WERI-Rb-1 (cell line): ENCODE results near the gene GPR39.
A peak's percentile ranks its signal among the peaks of the same experiment; 100 is the strongest.

Experiments
- DNase-seq: peaks from one replicate; pipeline ENCODE4 v3.0.0-alpha.2; 2020
- H3K27ac ChIP-seq: fragments of 250-450 bp; sonication (Bioruptor Pico); 2 replicates; pipeline ENCODE4 v1.5.1; 2020; ENCODE audit warnings: mild to moderate bottlenecking, moderate library complexity
- H3K27me3 ChIP-seq: fragments of 250-450 bp; sonication (Bioruptor Pico); 2 replicates; pipeline ENCODE4 v1.5.1; 2021; ENCODE audit warnings: mild to moderate bottlenecking, low read depth, moderate library complexity; ENCODE audit not compliant: insufficient read depth, severe bottlenecking
- H3K36me3 ChIP-seq: fragments of 250-450 bp; sonication (Bioruptor Pico); 2 replicates; pipeline ENCODE4 v1.5.1; 2020; ENCODE audit warnings: mild to moderate bottlenecking, moderate library complexity
- H3K4me3 ChIP-seq: 2 replicates; pipeline ENCODE4 v1.5.1; 2011; ENCODE audit warnings: low read depth, mild to moderate bottlenecking, control low read depth, low read length
- H3K9me3 ChIP-seq: fragments of 250-450 bp; sonication (Bioruptor Pico); 2 replicates; pipeline ENCODE4 v1.5.1; 2021; ENCODE audit warnings: mild to moderate bottlenecking, moderate library complexity; ENCODE audit not compliant: severe bottlenecking
- TF ChIP-seq, protein P1 (sequence below): IDR thresholded peaks from 2 replicates; pipeline ENCODE4 v1.5.1; 2011; ENCODE audit warnings: low read depth, mild to moderate bottlenecking, control low read depth, inconsistent platforms, low read length

Gene GPR39

DNA sequence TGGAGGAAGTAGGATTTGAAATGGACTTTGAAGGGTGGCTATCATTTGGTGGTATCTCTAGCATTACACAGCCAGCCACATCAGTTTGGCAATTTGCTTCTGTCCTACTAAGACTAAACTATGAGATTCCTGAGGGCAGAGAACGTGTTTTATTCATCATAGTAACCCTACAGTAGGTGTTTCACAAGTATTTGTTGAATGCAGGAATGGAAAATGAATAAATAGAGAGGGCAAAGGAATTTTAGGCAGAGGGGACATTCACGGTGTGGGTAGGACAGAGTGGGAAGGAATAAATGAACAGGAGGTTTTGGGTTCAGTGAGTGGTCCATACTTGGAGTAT lies 15.7 kb upstream of the GPR39 start:
- no peaks in the 10 kb centered on the region for H3K36me3 ChIP-seq
- DNase-seq = no peak
- H3K27ac ChIP-seq = no peak overlapping the region
- H3K4me3 ChIP-seq = no peak overlapping the region
- no peaks in the 10 kb centered on the region for H3K9me3 ChIP-seq
- TF ChIP-seq, protein P1, sequence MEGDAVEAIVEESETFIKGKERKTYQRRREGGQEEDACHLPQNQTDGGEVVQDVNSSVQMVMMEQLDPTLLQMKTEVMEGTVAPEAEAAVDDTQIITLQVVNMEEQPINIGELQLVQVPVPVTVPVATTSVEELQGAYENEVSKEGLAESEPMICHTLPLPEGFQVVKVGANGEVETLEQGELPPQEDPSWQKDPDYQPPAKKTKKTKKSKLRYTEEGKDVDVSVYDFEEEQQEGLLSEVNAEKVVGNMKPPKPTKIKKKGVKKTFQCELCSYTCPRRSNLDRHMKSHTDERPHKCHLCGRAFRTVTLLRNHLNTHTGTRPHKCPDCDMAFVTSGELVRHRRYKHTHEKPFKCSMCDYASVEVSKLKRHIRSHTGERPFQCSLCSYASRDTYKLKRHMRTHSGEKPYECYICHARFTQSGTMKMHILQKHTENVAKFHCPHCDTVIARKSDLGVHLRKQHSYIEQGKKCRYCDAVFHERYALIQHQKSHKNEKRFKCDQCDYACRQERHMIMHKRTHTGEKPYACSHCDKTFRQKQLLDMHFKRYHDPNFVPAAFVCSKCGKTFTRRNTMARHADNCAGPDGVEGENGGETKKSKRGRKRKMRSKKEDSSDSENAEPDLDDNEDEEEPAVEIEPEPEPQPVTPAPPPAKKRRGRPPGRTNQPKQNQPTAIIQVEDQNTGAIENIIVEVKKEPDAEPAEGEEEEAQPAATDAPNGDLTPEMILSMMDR = no peak
- no peaks in the 10 kb centered on the region for H3K27me3 ChIP-seq

DNA sequence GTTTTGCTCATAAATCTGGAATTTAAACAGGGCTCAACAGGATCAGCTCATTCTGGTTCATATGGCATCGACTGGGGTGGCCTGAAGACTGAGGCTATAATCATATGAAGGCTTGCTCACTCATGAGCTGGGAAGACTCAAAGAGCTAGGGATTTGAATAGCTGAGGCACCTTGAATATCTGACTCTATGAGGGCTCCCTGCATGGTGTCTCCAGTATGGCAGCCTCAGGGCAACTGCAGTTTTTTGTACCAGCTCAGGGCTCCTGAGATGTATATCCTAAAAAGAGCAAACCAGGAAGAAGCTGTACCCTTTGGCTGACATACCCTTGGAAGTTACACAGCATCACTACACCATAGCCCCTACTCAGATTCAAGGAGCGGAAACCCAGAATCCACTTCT lies 15.3 kb upstream of the GPR39 start:
- DNase-seq = no peak

DNA sequence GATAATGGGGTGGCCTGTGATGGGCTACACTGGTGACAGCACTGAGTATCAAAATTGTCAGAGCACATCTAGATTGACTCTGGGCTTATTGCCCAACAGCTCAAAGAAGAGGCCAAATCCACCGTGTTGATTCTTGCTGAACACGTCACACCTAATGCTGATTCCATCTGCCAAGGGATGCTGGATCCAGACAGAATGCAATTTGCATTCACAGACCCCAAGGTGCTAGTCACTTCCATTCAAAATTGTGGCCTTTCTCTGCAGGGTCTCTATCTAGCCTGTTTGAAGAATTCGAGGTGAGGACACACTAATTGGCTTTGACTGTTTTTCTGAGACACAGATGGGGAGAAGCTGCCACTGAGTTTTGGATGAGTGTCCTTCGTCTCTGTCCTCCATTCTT lies 13.5 kb upstream of the GPR39 start:
- Histone ChIP-seq H3K27ac (no peak overlapping the region), H3K36me3 (no peaks in the 10 kb centered on the region), H3K27me3 (no peaks in the 10 kb centered on the region), H3K9me3 (no peaks in the 10 kb centered on the region), H3K4me3 (no peak overlapping the region)
- TF ChIP-seq, protein P1 = no peak
- DNase-seq = no peak

More for the DNA sequence above, 15.3 kb upstream of the GPR39 start:
- no peaks in the 10 kb centered on the region for H3K9me3 ChIP-seq
- no peaks in the 10 kb centered on the region for H3K36me3 ChIP-seq
- no peaks in the 10 kb centered on the region for H3K27me3 ChIP-seq
- TF ChIP-seq, protein P1 = no peak
- no peak overlapping the region for H3K4me3 ChIP-seq
- H3K27ac ChIP-seq = no peak overlapping the region

DNA sequence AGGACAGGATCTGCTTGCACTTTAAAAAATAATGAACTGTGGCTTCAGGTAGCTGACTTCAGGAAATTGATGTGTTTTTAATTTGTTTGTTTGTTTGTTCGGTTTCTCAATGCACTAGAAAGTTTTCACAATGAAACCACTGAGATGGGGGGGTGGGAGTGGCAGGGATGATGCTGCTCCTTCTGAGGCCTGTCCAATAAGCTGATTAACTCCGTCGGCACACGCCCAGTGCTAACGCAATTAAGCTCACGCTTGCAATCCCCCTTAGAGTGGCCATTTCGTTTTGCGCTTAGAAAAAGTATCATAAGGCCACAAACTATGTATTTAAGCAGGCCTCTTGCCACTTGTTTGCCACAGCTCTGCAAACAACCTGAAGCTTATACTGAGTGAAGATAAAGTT lies 12.5 kb upstream of the GPR39 start:
- no peak overlapping the region for H3K27ac ChIP-seq
- H3K27me3 ChIP-seq = no peaks in the 10 kb centered on the region
- no peak overlapping the region for H3K4me3 ChIP-seq
- peak; percentile 74 for DNase-seq
- no peaks in the 10 kb centered on the region for H3K36me3 ChIP-seq
- TF ChIP-seq, protein P1 = no peak
- no peaks in the 10 kb centered on the region for H3K9me3 ChIP-seq

DNA sequence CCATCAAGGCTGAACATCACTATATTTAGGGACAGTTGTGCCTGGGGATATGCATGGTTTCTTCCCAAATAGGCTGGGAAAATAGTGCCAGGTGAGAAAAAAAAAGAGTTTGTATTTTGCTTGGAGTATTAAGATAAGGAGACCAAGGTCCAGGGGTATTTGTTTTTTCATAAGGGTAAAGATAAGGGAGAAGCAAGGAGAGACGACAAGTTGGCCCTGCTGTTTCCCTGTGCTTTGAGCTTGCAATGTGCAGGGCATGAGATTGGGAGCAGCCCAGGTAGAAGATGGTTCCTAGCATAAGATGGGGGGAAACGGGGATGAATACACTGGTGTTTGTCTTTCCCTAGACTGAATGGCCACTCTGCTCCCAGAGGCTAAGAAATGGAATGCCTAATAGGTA lies 8.8 kb upstream of the GPR39 start:
- no peak overlapping the region for H3K27ac ChIP-seq
- TF ChIP-seq, protein P1 = no peak
- DNase-seq = no peak

DNA sequence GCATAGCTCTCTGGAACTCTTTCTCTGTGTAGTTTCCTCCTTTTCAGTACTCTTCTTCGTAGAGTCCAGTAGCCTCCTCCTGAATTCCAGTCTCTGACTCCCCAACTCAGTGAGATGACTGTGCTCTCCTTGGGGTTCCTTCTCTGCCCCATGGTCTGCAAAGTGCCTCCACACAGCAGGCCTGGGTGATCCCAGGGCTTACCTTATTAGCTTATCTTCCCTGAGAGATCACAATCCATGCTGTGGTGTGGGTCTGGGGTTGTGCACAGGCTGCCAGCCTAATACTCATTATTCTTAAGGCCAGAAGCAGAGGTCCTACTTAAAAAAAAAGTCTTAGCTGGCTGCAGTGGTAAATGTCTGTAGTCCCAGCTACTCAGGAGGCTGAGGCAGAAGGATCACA lies 4.6 kb upstream of the GPR39 start:
- Histone ChIP-seq H3K9me3 (no peaks in the 10 kb centered on the region), H3K36me3 (no peaks in the 10 kb centered on the region), H3K27ac (no peak overlapping the region), H3K4me3 (no peak overlapping the region), H3K27me3 (no peaks in the 10 kb centered on the region)
- TF ChIP-seq, protein P1 = no peak
- peak; percentile 25 for DNase-seq

More for the DNA sequence above, 8.8 kb upstream of the GPR39 start:
- no peaks in the 10 kb centered on the region for H3K36me3 ChIP-seq
- H3K27me3 ChIP-seq = no peaks in the 10 kb centered on the region
- H3K9me3 ChIP-seq = no peaks in the 10 kb centered on the region
- H3K4me3 ChIP-seq = no peak overlapping the region
